GM03348 (cell line): ENCODE data around the gene FKBP7.
"Not testable (repeated sequence)": the region's sequence is repeated elsewhere in the genome, so short reads cannot be mapped to it uniquely, and the experiment has no call there.

Experiments used
- DNase-seq: peaks from one replicate; pipeline ENCODE4 v3.0.0; 2012; ENCODE audit warnings: low spot score

FKBP7 gene, protein sequence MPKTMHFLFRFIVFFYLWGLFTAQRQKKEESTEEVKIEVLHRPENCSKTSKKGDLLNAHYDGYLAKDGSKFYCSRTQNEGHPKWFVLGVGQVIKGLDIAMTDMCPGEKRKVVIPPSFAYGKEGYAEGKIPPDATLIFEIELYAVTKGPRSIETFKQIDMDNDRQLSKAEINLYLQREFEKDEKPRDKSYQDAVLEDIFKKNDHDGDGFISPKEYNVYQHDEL

DNA sequence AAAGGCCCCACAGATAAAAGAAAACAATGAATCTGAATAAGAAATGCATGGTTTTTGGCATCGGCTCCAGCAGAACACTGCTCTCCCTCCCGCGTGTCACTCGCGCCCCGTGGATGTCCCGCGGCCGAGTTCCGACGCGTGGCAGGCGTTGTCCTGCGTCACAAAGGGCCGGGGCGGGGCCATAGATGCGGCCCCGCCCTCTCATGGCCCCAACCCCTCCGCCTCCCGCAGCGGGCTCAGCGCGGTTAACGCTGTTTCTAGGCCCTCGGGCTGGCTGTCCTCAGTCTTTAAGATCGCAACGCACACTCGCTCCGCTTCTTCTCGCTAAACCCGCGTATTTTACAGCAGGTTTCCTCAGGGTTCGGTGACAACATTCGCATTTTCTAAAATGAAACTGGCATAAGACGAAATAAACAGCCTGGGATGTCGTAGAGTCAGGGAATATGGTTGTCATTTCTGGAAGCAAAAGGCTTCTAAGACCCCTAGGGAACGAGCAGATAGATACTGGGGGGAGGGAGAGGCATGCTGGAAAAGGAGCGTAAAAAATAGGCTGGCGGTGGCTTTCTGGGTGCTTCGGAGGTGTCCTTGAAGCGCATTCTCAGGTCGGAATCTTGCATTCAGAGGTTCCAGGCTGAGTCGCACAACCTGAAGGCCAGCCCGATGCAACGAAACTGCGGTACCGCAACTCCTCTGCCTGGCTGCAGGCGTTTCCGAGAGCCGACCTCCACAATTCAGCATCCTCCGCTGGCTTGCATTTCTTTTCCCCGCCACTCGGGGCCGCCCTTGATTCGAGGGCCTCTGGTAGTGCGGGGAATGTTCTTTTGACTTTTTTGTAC lies at the start of gene FKBP7:
Gene FKBP7 (minus strand): TSS at position 162 of the 836 bp plus-strand sequence. CDS start 101 bp downstream, at position 61.
- DNase-seq = peak; percentile 94

DNA sequence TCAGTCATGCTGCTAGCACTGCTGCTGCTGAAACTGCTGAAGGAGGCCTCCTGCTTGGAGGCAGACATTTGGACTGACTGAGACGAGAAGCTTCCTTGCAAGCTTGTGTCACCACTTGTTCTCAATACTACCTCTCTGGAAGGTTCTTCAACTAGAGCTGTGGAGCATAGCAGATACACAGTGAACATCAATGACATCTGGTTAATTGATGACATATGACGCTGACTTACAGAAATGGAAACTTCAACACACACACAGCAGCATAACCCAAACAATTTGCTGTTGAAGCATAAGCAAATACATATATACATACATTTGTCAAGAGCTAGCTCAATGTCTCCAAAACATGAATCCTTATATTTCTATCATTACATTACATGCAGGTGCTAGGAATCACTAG lies 49.2 kb upstream of the FKBP7 start:
- DNase-seq = no peak

DNA sequence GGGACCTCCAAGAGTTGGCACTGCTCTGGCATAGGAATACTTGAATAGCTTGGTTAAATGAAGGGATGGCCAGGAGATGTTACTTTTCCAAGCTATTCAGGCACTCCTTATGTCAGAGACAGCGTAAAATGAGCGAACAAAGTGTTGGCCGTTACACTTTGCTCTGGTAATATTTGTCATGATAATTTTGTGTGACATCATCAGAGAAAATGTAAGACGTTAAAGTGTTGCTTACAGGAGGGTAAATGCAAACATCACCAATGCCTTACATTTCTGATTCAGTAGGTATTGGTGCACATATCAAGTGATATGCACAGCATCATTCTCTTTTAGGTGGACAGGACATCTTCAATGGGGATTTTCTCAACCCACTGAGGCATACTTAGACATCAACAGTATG lies 47.9 kb upstream of the FKBP7 start:
- DNase-seq = no peak

DNA sequence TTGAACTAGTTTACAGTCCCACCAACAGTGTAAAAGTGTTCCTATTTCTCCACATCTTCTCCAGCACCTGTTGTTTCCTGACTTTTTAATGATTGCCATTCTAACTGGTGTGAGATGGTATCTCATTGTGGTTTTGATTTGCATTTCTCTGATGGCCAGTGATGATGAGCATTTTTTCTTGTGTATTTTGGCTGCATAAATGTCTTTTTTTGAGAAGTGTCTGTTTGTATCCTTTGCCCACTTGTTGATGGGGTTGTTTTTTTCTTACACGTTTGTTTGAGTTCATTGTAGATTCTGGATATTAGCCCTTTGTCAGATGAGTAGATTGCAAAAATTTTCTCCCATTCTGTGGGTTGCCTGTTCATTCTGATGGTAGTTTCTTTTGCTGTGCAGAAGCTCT lies 47.1 kb upstream of the FKBP7 start:
- not testable (repeated sequence) for DNase-seq

DNA sequence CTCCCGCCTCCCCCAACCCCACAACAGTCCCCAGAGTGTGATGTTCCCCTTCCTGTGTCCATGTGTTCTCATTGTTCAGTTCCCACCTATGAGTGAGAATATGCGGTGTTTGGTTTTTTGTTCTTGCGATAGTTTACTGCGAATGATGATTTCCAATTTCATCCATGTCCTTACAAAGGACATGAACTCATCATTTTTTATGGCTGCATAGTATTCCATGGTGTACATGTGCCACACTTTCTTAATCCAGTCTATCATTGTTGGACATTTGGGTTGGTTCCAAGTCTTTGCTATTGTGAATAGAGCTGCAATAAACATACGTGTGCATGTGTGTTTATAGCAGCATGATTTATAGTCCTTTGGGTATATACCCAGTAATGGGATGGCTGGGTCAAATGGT lies 46.6 kb upstream of the FKBP7 start:
- not testable (repeated sequence) for DNase-seq

DNA sequence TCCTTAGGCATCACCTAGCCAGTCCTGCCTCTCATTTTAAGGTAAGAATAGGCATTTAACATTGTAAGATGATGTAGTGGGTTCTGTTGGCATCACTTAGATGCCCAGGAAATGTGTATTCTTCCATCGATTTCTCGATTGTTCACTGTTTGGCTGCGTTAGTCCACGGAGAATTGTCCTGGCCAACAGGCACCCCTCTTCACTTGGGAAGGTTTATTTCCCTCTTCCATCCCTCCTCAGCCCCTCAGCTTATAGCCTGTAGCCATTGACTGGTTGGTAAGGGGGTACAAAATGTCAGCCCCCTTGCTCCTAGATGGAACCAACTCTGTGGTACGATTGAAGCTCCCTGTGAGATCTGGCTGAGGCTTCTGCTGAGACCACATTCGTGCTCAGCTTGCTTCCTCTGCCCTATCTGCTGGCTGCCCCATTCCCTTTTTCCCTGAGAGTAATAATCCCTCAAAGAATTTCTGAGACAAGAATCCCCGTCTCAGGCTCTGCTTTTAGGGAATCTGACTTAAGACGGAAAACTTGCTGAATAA lies 45.3 kb upstream of the FKBP7 start:
- peak; percentile 16 for DNase-seq

DNA sequence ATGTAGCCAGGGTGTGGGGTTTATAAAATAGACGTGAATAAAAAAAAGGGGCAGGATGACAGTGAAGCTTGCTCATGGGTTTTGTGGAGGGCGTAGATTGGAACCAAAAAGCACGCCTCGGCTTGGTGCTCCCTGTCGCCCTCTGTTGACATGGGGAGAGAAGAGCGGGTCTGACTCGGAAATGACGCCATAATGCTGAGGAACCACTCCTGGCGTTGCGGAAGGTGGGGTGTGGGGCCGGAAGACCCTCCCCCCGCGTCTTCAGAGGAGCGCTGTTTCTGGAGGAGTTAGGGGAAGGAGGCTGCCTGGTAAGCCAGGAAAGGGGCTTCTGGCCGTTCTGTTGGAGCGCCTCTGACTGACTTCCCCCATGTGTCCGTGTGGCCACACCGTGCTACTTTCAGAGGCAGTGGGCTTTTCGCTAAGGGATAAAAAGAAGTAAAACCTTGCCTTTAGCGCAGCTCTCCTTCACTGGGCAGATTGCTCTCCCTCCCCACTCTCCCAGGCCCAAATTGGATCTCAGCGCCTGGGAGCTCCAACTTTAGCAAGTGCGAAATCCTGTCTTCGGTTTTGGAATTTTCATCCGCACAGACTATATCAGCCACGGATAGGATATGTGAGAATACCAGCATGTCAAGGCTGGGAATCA lies 44.7 kb upstream of the FKBP7 start:
- DNase-seq = peak; percentile 93

DNA sequence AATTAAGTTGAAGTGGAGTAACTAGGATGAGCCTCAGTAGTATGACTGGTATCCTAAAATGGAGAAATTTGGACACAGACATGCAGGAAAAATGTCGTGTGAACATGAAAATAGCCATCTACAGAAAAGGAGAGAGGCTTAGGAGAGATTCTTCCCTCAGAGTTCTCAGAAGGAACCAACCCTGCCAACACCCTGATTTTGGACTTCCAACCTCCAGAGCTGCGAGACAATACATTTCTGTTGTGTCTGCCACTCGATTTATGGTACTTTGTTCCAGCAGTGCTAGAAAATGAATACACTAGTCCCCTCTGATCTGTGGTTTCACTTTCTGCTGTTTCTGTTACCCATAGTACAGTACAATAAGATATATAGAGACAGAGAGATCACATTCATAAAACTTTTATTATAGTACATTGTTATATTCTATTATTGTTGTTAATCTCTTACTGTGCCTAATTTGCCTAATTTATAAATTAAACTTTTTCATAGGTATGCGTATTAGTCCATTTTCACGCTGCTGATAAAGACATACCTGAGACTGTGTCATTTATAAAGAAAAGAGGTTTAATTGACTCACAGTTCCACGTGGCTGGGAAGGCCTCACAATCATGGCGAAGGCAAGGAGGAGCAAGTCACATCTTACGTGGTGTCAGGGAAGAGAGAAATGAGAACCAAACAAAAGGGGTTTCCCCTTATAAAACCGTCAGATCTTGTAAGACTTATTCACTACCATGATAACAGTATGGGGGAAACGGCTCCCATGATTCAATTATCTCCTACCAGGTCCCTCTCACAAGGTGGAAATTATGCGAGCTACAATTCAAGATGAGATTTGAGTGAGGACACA lies 43.1 kb upstream of the FKBP7 start:
- no peak for DNase-seq

DNA sequence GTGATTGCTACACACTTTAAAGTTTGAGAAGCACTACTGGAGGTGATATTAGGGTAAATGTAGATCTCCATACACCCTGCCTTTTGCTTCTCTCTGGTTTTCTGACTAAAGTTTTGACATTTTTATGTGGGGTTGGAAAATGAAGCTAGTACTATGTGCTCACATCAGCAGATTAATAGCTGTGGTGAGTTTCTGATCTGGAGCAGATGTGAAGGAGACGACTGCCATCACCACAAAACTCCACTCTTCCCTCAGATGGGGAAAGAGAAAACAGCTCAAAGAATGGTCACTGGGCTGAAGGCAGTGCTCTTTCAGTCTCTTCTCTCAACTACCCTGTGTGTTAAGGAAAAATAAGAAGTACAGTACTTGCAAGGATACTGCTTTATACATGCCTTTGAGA lies 39.1 kb upstream of the FKBP7 start:
- peak; percentile 25 for DNase-seq

DNA sequence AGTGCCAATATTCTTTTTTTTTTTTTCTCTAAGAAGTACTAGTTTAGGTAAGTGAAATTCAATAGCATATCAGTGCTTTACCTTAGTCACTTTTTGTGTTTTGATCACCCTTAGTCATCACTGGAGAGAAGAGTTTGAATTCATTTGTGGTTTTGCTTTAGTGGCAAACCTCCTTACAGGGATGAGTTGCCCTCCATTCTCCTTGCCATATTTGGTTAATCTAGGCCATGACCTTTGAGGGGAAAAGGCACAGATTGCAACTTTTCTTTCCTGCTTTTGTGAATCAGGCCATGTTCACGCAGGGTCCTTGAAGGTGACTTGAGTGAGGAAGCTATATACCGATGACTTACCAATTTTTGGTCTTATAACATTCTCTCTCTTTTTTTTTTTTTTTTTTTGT lies 36.3 kb upstream of the FKBP7 start:
- DNase-seq = peak; percentile 21

DNA sequence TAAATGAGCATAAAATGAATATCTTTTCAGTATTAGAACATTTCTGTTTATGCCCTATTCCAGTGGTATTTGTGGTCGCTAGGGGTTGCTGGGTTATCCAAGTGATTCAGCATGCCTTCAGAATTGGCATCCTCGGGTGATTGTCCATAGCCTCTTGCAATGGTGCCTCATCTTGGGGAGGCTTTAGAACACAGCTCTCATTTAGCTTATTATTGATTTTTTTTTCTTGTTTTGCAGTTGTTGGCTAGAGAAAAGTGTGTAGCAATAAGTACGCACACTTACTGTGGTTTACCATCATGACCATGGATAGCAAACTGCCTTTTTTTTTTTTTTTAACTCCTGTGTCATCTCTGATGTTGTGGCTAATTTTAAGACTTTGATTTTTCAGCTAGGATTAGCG lies 35.5 kb upstream of the FKBP7 start:
- peak; percentile 8 for DNase-seq

DNA sequence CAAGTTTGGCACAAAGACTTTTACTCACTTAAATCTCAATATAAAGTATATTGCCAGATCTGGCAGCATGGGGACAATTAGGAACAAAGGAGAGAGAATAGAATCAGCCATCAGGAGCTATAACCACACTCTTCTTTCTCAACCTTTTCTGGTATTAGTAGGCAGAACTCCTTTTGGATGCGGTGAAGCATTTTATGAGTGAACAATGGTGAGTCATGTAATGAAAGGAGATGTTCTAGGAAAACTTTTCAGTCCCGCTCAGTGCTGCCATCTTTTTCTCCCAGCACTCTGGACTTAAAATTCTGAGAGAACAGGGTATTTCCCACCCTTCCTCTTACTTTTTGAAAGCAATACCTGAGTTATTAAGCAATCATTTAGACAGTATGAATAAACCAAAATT lies 34.1 kb upstream of the FKBP7 start:
- peak; percentile 7 for DNase-seq

DNA sequence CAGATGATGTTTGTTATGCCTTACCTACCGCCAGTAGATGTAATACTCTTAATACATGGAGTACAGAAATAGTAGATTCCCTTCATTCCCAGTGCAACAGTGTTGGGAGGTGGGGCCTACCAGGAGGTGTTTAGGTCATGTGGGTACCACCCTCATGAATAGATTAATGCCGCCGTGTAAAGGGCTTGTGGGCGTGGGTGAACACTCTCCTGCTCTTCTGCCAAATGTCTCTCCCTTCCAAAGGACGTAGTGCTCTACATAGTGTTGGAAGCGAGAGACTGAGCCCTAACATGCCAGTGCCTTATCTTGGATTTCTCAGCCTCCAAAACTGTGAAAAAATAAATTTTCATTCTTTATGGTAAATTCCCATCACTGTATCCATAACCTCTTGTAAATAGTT lies 32.0 kb upstream of the FKBP7 start:
- DNase-seq = no peak

DNA sequence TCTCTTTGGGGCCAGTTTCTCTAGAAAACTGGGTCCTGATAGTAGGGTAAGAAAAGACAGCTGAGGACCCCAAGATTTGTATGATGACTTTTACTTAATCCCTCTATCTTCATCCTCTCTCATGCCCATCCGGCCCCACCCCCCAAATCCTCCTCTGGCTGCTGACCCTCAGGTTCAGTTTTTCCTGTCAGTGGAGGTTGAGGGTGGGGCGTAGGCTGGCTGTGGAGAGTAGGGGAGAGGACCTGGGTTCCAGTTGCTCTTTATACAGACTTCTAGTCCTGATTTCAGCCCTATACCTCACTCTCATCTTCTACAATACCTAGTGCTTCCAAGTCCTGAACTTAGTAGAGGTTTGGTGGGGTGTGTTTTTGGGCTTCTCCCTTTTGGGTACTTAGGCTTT lies 30.2 kb upstream of the FKBP7 start:
- DNase-seq = no peak

DNA sequence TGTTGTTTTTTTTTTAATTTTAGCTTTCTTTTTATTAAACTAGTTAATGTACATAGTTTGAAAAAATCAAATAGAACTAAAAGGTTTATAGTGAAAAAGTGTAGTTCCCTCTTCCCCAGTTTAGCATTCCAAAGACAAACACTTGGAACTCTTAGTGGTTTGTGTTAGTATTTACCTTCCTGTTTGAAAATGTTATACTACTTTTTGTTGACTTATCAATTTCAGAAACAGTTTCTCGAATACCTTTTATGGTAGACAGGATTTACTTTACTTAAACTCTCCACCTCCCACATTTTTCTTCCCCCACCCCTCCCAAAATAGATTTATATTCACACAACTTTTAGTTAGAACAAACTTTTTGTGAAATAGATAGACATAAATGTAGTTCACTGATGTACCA lies 28.5 kb upstream of the FKBP7 start:
- DNase-seq = no peak

DNA sequence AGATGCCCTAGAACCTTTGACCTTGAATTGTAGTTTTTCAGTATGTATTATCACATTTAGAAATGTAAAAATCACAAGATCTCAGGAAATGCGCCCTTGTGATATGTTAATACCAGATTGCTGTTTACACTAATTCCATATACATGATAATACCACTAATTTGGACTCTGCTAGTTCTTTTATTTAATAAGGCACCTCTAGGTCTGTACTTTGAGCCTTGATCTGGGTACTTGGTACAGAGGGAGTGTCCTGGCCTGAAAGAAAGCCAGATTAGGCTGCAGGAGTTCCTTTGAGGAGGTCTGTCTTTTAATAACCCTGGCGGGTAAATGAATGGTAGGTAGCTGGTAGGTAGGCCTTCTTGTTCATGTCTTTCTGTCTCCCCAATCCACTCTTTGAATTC lies 28.1 kb upstream of the FKBP7 start:
- no peak for DNase-seq

DNA sequence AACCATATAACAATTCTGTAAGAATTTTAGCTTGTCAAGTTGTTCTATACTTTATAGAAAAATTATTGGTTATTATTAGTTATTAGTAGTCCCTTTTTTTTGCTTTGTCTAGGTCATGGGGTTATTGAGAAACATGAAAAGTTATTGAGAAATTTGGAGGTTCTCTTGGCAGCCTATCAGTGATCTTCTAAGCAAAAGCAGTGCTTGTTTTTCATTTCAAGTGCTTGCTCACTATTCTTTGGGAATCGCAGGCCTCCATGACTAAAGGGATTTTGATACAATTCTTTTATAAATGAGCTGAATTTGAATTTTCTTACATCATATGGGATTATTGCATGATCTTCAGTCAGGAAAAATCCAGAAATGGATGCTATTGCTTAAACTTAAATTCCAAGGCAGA lies 27.7 kb upstream of the FKBP7 start:
- no peak for DNase-seq

DNA sequence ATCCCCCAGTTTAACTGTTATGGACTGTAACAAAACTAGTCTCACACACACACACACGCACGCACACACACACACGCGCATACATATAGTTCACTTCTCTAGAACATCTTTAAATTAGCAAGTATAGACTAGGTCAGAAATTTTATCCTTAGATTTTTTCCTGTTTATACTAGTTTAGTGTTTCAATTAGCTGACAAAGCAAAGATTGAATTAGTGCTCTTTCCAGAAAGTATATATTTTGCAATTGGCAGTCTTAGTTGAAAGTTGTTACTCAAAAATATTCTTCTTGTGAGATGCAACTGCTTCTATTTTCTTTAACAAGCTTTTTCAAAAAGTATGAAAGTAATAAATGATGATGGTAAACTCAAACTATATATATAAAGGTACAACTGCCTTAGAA lies 24.4 kb upstream of the FKBP7 start:
- DNase-seq = no peak

DNA sequence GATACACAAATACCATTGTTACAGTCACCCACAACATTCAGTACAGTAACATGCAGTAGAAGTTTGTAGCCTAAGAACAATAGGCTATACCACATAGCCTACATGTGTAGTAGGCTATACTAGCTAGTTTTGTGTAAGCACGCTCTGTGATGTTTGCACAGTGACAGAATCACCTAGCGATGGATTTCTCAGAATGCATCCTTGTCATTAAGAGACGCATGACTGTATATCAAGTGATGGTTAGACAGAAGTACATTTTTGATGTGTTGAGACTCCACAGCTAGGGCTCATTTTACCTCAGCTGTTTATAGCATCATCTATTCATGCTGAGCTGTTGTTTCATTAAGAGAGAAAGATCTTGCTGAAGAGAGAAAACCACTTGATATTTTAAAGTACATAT lies 21.2 kb upstream of the FKBP7 start:
- DNase-seq = no peak

DNA sequence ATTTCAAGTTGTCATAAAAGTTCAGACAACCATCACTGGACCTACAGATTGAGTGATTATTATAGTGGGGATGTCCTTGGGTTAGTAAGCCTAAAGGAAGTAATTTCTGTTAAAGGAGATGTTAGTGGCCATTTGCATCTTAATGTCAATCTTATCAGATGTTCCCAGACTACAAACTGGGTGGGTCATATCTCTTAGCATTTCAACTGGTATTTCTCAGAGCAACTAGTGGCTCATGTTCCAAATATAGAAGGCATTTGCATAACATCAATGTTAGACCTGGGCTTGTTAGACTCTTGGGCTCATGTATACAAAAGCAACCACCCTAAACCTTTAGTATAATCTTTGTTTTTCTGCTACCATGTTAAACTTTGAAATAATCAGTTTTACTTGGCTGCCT lies 19.7 kb upstream of the FKBP7 start:
- no peak for DNase-seq

DNA sequence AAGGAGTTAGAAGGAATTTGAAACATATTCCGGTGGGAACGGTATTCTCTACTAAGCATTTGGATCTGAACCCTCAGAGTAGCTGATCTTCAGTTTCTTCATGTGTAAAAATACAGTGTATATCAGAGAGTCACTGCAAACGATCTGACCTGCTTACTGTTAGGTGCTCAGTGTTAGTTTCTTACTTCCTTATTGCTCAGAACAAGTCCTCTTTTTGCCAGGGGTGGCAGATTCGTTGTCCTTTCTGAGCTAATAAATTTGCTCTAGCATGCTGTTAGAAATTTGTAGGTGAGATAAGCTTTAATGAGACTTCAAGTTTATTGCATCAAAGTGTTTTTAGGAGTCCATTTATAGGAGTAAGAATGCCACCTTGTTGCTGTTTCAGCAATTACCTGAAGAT lies 17.6 kb upstream of the FKBP7 start:
- no peak for DNase-seq

DNA sequence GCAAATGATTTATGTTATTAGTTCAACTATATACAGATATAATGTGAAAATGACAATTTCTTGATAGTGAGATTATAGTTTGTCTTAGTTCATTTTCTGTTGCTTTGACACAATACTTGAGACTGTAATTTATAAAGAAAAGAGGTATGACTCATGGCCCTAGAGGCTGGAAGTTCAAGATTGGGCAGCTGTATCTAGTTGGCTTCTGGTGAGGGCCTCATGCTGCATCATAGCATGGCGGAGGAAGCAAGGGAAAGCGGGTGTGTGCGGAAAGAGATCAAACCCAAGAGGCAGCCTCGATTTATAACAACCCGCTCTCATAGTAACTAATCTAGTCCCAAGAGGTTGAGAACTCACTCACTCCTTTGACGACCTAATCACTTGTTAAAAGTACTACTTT lies 13.2 kb upstream of the FKBP7 start:
- DNase-seq = no peak
